Mucosa of descending colon (tissue), 3 donors: ENCODE results near the gene PKD2L2. TPM values are rescaled to one million over a fixed set of nuclear protein-coding genes. Genes with fewer than 3 reads are reported as not detected.
"Not testable (repeated sequence)": the region's sequence is repeated elsewhere in the genome, so short reads cannot be mapped to it uniquely, and the experiment has no call there.

Experiments used
- ATAC-seq: fragments of 200-7000 bp; cut with Tn5 transposase; one replicate; pipeline ENCODE4 v1.9.1; 2020; ENCODE audit warnings: mild to moderate bottlenecking, moderate library complexity
- DNase-seq, 3 donors: peaks; one replicate each; pipeline ENCODE4 v3.0.0-alpha.2; 2020
- H3K36me3 ChIP-seq: fragments of 200-600 bp; one replicate; pipeline ENCODE4 v1.8.0; 2021; ENCODE audit warnings: low read depth, mild to moderate bottlenecking
- H3K4me1 ChIP-seq: fragments of 200-600 bp; one replicate; pipeline ENCODE4 v1.8.0; 2021; ENCODE audit warnings: low read depth, mild to moderate bottlenecking
- H3K4me3 ChIP-seq: fragments of 200-600 bp; one replicate; pipeline ENCODE4 v1.8.0; 2021; ENCODE audit warnings: mild to moderate bottlenecking
- H3K9me3 ChIP-seq: fragments of 200-600 bp; one replicate; pipeline ENCODE4 v1.8.0; 2021; ENCODE audit warnings: mild to moderate bottlenecking
- intact Hi-C, 2 donors: fragments of 100-400 bp; cut with DNase I in 1 of 2; cut with micrococcal nuclease in 1 of 2; formaldehyde crosslinking; loops; one replicate each; pipeline versions ENCODE4 v1.11.0 to v1.11.1; 2022; cut with DNase I, micrococcal nuclease
- long read RNA-seq, 2 donors: library from polyadenylated mRNA; unstranded; transcript quantifications; one replicate each; pipeline ENCODE4 v2.0.0, GENCODE V29; 2019 to 2021
- total RNA-seq, 3 donors: library from RNA; stranded (reverse); fragmentation: NEBNext Ultra II Directional in 2 of 3; extraction: Animal tissue kit (Norgen Biotek cat#: 25700) in 2 of 3; gene quantifications; one replicate each; pipeline versions ENCODE4 v1.2.1 to v1.2.4, GENCODE V29; 2021 to 2023
- TF ChIP-seq, protein P1 (sequence below): fragments of 200-600 bp; IDR thresholded peaks from one replicate; pipeline ENCODE4 v1.8.0; 2022; ENCODE audit warnings: antibody characterized with exemption, mild to moderate bottlenecking
- donor health status: DM: no; HTN: no; CAD: no; lungs with moderate emphysema.
- donor health status: DM: no; HTN: no; CAD: no.
- donor health status: DM: no; HTN: yes; CAD: no.

PKD2L2 gene
- total RNA-seq: not detected
- long read RNA-seq, donor 1, partial matches to known transcripts: 0 of 2 reads
- long read RNA-seq, donor 1, other reads (novel, unspliced or antisense): 2 of 2 reads
- long read RNA-seq, donor 2: 0 reads

DNA sequence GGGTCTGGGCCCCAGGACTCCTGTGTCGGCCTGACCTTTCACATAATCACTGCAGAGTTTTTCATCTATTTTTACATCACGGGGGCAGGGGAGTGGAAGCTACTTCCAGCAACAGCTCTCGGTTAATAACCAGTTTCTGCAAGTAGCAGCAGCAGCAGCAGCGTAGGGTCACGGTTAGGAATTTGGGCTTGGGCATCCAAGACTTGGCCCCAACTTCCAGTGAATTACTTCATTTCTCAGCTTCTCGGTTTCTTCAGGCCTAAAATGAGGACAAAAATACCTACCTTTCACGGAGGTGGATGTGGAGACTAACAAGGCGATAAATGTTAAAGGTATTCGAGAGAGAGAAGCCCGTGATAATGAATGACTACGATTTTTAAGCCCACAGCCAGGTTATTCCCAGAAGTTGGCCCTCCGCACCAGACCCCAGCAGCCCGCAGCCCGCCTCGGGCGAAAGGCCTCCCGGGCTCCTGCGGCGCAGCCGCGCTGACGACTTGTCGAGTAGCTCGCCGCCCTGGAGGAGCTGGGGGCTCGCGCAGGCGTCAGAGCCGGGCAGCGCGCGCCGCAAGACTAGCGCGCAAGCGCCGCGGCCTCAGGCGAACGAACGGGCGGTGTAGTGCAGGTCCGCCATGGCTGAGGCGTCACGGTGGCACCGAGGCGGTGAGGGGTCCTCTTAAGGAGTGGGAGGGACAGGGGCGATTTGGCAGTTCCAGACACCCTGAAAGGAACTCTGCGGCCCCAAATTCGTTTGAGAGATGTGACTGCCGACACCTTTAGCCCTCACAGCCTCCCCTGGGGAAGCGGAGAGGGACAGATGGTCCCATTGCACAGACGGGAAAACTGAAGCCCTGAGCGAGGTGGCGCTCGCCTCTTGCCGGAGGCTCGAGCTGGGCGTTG is at the start of gene PKD2L2:
Gene PKD2L2 (plus strand): TSS at position 595 of the 897 bp plus-strand sequence. CDS start 35 bp downstream, at position 630.
- ATAC-seq (peak; percentile 97), DNase-seq (peak; percentile 62 to 89 (median 79))
- TF ChIP-seq, protein P1, sequence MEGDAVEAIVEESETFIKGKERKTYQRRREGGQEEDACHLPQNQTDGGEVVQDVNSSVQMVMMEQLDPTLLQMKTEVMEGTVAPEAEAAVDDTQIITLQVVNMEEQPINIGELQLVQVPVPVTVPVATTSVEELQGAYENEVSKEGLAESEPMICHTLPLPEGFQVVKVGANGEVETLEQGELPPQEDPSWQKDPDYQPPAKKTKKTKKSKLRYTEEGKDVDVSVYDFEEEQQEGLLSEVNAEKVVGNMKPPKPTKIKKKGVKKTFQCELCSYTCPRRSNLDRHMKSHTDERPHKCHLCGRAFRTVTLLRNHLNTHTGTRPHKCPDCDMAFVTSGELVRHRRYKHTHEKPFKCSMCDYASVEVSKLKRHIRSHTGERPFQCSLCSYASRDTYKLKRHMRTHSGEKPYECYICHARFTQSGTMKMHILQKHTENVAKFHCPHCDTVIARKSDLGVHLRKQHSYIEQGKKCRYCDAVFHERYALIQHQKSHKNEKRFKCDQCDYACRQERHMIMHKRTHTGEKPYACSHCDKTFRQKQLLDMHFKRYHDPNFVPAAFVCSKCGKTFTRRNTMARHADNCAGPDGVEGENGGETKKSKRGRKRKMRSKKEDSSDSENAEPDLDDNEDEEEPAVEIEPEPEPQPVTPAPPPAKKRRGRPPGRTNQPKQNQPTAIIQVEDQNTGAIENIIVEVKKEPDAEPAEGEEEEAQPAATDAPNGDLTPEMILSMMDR: no peak
- intact Hi-C loops: no loop called here
- Histone ChIP-seq H3K36me3 (no peaks in the 10 kb centered on the region), H3K4me1 (no peaks in the 10 kb centered on the region), H3K9me3 (no peaks in the 10 kb centered on the region), H3K4me3 (no peak within 1 kb of the TSS)

DNA sequence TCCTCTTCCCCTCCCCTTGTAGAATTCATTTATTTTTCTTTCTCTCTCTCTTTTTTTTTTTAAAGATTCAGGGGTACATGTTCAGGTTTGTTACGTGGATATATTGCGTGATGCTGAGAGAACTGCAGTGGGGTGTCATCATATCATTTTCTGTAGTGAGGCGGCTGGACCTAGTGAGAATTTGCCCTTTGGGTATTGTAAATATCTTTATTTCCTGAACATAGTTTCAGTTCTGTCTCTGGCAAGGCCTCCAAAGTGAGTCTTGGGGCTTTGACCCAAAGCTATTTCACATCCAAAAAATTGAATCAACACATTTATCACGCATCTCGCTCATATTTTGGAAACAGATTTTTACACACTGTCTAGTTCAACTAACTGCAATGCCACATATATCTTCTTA is 47.0 kb upstream of the PKD2L2 start:
- DNase-seq (no peak), ATAC-seq (no peak)
- no peaks in the 10 kb centered on the region for H3K4me1 ChIP-seq
- intact Hi-C loops: no loop called here
- TF ChIP-seq, protein P1: no peak
- no peak overlapping the region for H3K4me3 ChIP-seq
- H3K36me3 ChIP-seq: no peaks in the 10 kb centered on the region
- no peaks in the 10 kb centered on the region for H3K9me3 ChIP-seq

DNA sequence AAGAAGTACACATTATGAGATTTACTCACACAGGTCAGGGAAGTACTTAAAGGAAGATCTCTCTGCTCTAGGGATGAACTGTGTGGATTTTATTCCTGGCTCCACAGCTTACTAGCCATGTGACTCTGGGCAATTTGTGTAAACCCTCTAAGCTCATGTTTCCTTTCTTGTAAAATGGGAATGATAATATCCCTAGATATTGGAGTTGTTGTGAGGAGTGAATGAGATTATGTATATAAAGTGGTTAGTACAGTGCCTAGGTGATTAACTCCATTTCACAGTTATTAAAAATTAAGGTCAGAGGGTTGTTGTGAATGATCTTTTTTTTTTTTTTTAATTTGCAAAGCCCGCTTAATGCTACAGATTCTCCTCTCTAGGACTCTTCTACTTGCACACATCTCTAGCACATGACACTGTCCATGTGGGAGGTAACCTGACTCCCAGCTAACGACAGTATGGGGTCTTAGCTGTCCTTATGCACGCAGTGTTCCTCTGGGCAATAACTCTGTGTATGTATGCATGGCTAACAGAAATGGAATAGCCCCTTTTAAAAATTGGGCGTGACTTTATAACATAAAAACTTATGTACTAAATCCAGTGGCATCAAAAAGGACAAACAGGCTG is 45.5 kb upstream of the PKD2L2 start:
- Histone ChIP-seq H3K9me3 (no peaks in the 10 kb centered on the region), H3K4me1 (no peaks in the 10 kb centered on the region)
- intact Hi-C loops: no loop called here

DNA sequence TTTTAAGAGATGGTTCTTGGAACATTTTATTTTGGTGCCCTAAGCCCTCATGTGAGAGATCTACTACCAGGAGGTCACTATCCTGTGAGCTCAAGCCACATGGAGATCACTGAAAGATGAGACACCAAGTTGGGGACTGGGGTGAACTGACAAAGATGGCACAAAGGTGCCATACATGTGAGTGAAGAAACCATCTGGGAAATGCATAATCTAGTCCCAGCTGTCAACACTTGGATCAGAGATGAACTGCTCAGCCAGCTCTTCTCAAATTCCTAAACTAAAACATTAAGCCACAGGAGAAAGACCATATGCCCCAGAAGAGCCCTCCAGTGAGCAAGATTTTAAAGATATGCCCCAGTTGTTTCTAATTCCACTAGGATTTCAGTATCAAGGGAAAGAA is 43.8 kb upstream of the PKD2L2 start:
- TF ChIP-seq, protein P1: no peak
- no peaks in the 10 kb centered on the region for H3K36me3 ChIP-seq
- intact Hi-C loops: no loop called here
- H3K4me1 ChIP-seq: no peaks in the 10 kb centered on the region
- H3K4me3 ChIP-seq: no peak overlapping the region
- no peak for DNase-seq
- no peaks in the 10 kb centered on the region for H3K9me3 ChIP-seq
- no peak for ATAC-seq

More for the DNA sequence above, 45.5 kb upstream of the PKD2L2 start:
- TF ChIP-seq, protein P1: no peak
- no peaks in the 10 kb centered on the region for H3K36me3 ChIP-seq
- DNase-seq (no peak), ATAC-seq (no peak)
- no peak overlapping the region for H3K4me3 ChIP-seq

DNA sequence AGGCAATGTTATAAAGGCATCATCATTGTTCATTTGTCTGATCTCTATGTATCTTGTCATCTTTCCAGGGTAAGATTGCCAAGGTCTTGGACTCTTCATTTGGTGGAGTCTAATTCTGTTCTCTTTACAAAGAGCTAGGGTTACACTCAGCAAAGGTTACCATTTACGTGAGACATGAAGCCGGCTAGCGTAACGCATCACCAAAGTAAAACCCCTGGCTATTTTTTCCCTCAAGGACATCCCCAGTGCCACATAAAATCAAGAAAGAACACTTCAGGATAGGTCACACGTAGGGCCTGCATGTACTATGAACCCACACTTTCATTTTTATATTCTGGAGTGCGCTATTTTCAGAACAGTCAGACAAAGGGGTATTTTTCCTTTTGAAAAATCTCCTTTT is 41.6 kb upstream of the PKD2L2 start:
- DNase-seq: no peak
- Histone ChIP-seq H3K4me1 (no peaks in the 10 kb centered on the region), H3K9me3 (no peaks in the 10 kb centered on the region), H3K36me3 (no peaks in the 10 kb centered on the region), H3K4me3 (no peak overlapping the region)
- ATAC-seq: no peak
- intact Hi-C loops: no loop called here
- TF ChIP-seq, protein P1: no peak

DNA sequence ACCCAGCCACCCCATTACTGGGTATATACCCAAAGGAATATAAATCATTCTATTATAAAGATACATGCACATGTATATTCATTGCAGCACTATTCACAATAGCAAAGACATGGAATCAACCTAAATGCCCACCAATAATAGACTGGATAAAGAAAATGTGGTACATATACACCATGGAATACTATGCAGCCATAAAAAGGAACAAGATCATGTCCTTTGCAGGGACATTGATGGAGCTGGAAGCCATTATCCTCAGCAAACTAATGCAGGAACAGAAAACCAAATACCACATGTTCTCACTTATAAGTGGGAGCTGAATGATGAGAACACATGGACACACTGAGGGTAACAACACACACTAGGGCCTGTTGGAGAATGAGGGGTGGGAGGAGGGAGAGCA is 36.1 kb upstream of the PKD2L2 start:
- ATAC-seq, DNase-seq, intact Hi-C loops: not testable (repeated sequence)

More for the DNA sequence above, 36.1 kb upstream of the PKD2L2 start:
- H3K9me3 ChIP-seq, H3K4me3 ChIP-seq, H3K36me3 ChIP-seq, H3K4me1 ChIP-seq: not testable (repeated sequence)
